Measurements from ENCODE around the gene MS4A4A. TPM values are rescaled to one million over a fixed set of nuclear protein-coding genes. Genes with fewer than 3 reads are reported as not detected.

The MS4A4A gene
- total RNA-seq, 1 donor: 0.36 TPM

- Histone ChIP-seq H3K27me3 (ENCODE audit: insufficient read depth, low read length) (no peaks in the 10 kb centered on the region), H4K20me1 (ENCODE audit: insufficient read depth, low read length) (no peaks in the 10 kb centered on the region), H3K4me3 (ENCODE audit: insufficient read depth, low read length) (no peak overlapping the region), H3K79me2 (ENCODE audit: insufficient read depth, low read length) (no peaks in the 10 kb centered on the region), H3K4me2 (ENCODE audit: insufficient read depth, low read length) (no peak overlapping the region), H3K36me3 (ENCODE audit: insufficient read depth, low read length) (no peaks in the 10 kb centered on the region), H2AFZ (ENCODE audit: low read length) (no peak overlapping the region), H3K27ac (ENCODE audit: low read depth, low read length) (no peak overlapping the region), H3K9me3 (ENCODE audit: low read depth, low read length) (peaks cover 5% of the 10 kb centered on the region), H3K4me1 (ENCODE audit: insufficient read depth, low read length) (no peaks in the 10 kb centered on the region)
- DNase-seq (ENCODE audit: insufficient read length, low spot score, missing footprints): no peak
- TF ChIP-seq CTCF (IDR thresholded peaks at IDR 0.05; ENCODE audit: extremely low read depth, low read depth, low read length): no peak
These were observed 28.0 kb upstream of the MS4A4A start for GRCh38 chr11:60252213-60253108.

GRCh38 chr11:60257956-60258722 lies 22.3 kb upstream of the MS4A4A start:
- Histone ChIP-seq H3K27me3 (ENCODE audit: insufficient read depth, low read length) (no peaks in the 10 kb centered on the region), H3K4me1 (ENCODE audit: insufficient read depth, low read length) (no peaks in the 10 kb centered on the region), H3K4me2 (ENCODE audit: insufficient read depth, low read length) (no peak overlapping the region), H4K20me1 (ENCODE audit: insufficient read depth, low read length) (no peaks in the 10 kb centered on the region), H2AFZ (ENCODE audit: low read length) (no peak overlapping the region), H3K27ac (ENCODE audit: low read depth, low read length) (no peak overlapping the region), H3K79me2 (ENCODE audit: insufficient read depth, low read length) (no peaks in the 10 kb centered on the region), H3K4me3 (ENCODE audit: insufficient read depth, low read length) (no peak overlapping the region), H3K9me3 (ENCODE audit: low read depth, low read length) (peaks cover 5% of the 10 kb centered on the region), H3K36me3 (ENCODE audit: insufficient read depth, low read length) (no peaks in the 10 kb centered on the region)
- no peak for TF ChIP-seq CTCF (IDR thresholded peaks at IDR 0.05; ENCODE audit: extremely low read depth, low read depth, low read length)
- no peak for DNase-seq (ENCODE audit: insufficient read length, low spot score, missing footprints)

GRCh38 chr11:60261014-60261413 lies 19.5 kb upstream of the MS4A4A start:
- no peak for DNase-seq (ENCODE audit: insufficient read length, low spot score, missing footprints)

More at GRCh38 chr11:60261014-60261413, 19.5 kb upstream of the MS4A4A start:
- H4K20me1 ChIP-seq (ENCODE audit: insufficient read depth, low read length): no peaks in the 10 kb centered on the region
- H3K4me3 ChIP-seq (ENCODE audit: insufficient read depth, low read length): no peak overlapping the region
- H3K4me1 ChIP-seq (ENCODE audit: insufficient read depth, low read length): no peaks in the 10 kb centered on the region
- no peaks in the 10 kb centered on the region for H3K27me3 ChIP-seq (ENCODE audit: insufficient read depth, low read length)
- no peak for TF ChIP-seq CTCF (IDR thresholded peaks at IDR 0.05; ENCODE audit: extremely low read depth, low read depth, low read length)
- no peaks in the 10 kb centered on the region for H3K36me3 ChIP-seq (ENCODE audit: insufficient read depth, low read length)
- H3K27ac ChIP-seq (ENCODE audit: low read depth, low read length): no peak overlapping the region
- no peak overlapping the region for H3K4me2 ChIP-seq (ENCODE audit: insufficient read depth, low read length)
- H3K9me3 ChIP-seq (ENCODE audit: low read depth, low read length): no peaks in the 10 kb centered on the region
- no peaks in the 10 kb centered on the region for H3K79me2 ChIP-seq (ENCODE audit: insufficient read depth, low read length)
- no peak overlapping the region for H2AFZ ChIP-seq (ENCODE audit: low read length)
